ENCODE data around the gene TYW1.
"Not testable (repeated sequence)": the region's sequence is repeated elsewhere in the genome, so short reads cannot be mapped to it uniquely, and the experiment has no call there.

TYW1 gene

DNA sequence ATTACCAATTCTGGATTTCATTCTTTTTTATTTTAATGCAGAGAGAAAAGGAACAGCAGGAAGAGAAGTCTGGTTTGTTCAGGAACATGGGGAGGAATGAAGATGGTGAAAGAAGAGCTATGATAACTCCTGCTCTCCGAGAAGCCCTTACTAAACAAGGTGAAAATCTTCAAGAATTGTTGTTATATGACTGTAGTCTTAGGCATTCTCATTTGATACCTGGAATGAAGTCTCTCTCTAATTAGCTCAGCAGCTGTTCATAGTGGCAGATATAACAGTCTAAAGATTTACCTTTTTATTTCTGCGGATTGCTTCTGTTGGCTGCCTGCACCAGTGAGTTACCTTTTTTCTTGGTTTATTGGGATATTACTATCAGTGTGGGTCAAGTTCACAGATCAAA lies 53.3 kb downstream of the TYW1 start:
- not testable (repeated sequence) for DNase-seq

DNA sequence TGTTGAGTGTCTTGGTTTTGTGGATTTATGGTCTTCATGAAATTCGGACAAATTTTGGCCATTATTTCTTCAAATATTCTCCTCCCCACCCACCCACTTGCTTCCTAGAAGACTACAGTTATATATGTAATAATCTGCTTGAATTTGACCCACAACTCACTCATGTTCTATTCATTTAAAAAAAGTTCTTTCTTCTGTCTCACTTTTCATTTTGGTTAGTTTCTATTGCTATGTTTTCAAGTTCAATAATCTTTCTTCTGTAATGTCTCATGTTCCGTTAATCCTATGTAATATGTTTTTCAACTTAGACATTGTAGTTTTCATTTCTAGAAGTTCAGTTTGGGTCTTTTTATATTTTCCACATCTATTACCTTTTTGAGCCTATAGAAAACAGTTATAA lies 55.5 kb downstream of the TYW1 start:
- not testable (repeated sequence) for DNase-seq

DNA sequence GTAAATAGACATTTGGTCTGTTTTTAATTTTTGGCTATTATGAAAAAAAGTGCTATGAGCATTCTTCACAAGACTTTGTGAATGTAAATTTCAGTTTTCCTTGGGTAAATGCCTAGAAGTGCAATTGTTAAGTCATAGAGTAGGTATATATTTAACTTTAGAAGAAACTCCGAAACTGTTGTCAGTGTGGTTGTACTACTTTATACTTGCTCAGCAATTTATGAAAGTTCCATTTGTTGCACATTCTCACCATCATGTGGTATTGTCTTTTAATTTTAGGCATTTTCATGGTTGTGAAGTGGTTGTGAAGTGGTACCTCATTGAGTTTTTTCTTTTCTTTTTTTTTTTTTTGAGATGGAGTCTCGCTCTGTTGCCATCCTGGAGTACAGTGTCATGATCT lies 60.0 kb downstream of the TYW1 start:
- DNase-seq, result no peak

DNA sequence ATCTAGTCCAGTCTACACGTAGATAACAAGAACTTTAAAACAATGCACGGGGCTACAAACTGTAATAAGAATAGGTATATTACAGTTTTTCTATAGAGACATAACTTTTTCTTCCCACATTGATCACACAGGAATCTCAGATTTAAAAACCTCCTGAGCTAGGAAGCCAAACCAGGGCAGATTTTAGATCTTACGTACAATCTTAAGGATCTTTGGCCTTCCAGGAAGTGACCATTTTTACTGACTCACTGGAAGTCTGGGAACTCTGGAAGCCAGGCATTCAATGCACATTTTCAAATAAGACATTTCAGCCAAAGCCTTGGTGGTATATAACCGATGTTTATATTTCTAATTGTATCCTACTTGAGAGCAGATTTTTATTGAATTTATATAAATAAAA lies 64.7 kb downstream of the TYW1 start:
- not testable (repeated sequence) for DNase-seq

DNA sequence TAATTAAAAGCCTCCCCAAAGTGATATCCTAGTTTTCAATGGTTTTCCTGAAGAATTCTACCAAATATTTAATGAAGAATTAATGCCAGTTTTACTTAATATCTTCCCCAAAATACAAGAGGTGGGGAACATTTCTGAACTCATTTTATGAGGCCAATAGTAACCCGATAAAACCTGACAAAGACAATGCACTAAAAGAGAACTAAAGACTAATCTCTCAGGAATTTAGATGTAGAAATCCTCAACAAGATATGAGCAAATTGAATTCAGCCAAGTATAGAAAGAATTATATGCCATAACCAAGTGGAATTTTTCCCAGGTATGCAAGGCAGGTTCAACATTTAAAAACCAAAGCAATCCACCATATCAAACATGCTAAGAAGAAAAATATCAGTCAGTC lies 66.2 kb downstream of the TYW1 start:
- not testable (repeated sequence) for DNase-seq

DNA sequence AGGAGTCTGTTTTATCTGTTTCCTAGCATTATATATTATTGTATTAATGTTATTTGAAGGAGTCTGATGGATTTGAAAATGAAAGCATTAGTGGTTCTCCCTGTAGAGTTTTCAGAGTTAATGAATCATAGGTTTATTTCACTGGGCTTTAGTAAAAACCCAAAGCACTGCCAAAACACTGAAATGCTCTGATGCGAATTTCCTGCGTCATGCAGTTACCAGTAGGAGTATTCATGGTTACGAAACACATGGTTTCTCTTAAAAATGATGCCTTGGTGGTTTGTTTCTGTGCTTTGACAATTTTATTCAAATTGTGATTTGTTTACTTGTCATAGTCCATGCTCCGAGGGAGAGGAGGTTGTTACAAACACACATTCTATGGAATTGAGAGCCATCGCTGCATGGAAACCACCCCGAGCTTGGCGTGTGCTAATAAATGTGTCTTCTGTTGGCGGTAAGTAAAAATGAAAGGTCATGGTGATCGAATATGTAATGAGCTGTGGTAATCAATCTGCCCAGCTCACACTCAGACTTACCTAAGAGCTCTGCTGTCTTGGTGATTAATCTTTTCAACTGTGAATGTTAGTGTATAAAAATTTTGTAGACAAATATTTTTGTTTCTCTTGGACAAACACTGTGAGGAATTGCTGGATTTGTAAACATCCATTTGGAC lies 70.5 kb downstream of the TYW1 start:
- DNase-seq, result not testable (repeated sequence)

DNA sequence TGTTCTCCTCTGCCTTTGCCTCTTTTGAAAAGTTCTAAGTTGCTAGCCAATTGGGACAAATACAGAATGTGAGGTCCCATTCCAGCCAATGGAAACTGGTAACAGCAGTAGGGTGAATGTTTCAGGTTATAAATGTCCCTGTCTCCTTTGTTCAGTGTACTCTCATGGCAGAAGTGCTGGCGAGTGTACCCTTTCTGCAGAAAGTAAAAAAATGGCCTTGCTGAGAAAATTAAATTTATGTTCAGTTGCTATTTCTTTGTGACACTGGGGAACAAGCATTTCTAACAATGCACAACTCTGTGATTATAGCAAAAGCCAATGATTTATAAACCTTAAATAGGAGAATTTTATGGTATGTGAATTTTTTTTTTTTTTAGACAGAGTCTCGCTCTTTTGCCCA lies 79.5 kb downstream of the TYW1 start:
- DNase-seq, result not testable (repeated sequence)

DNA sequence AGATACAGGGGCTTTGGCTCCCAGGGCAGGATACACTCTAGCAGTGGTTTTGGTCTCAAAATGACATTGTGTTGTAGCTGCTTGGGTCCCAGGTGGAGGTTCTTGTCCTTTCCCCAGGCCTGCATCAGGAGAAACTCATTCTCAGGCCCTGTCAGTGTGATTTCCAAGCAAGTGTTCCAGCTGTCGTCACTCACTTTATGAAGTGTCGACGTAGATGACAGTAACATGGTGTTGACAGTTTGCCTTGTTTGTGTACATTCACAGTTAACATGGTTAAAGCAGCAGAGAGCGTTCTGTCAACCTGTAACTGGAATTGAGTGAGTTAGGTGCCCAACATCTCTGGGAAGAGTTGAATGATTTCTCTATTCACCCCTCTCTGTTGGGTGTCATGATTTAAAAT lies 86.2 kb downstream of the TYW1 start:
- not testable (repeated sequence) for DNase-seq

DNA sequence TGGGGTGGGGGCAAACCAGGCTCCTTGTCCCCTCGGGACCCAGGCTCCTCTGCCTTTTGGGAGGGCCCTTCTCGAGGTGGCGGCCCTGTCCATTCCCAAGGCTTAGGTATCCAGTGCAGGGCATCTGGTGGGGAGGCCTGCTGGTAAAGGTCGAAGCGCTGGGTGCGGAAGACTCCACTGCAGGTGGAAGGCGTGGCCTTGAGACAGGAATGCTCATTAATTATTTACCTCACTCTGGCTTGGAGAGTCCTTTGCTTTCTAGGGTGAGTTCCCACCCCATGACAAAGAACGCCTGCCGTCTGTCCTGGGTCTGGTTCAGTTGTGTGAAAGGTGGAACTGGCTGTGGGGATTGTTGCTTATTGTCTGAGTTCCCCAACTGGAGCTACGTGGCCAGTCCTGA lies 92.6 kb downstream of the TYW1 start:
- not testable (repeated sequence) for DNase-seq

DNA sequence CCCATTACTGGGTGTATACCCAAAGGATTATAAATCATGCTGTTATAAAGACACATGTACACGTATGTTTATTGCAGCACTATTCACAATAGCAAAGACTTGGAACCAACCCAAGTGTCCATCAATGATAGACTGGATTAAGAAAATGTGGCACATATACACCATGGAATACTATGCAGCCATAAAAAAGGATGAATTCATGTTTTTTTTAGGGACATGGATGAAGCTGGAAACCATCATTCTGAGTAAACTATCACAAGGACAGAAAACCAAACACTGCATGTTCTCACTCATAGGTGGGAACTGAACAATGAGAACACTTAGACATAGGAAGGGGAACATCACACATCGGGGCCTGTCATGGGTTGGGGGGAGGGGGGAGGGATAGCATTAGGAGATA lies 94.4 kb downstream of the TYW1 start:
- not testable (repeated sequence) for DNase-seq

DNA sequence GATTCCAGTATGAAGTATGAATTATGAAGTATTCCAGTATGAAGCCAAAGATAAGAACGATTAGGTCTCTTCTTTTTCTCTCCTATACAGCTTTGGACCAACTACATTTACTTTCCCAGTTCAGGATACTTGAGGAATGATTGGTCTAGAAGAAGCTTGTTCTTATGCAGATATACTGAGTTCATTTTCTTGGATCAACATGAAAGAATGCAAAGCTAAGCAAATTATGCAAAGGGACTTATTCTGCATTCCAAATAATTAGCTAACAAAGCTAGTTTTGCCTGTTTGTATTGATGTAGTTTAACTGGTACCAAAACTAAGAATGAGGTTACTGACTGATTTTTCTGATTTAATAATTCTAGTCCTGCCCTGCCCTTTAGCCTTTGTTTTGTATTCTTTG lies 101.4 kb downstream of the TYW1 start:
- DNase-seq, result not testable (repeated sequence)

DNA sequence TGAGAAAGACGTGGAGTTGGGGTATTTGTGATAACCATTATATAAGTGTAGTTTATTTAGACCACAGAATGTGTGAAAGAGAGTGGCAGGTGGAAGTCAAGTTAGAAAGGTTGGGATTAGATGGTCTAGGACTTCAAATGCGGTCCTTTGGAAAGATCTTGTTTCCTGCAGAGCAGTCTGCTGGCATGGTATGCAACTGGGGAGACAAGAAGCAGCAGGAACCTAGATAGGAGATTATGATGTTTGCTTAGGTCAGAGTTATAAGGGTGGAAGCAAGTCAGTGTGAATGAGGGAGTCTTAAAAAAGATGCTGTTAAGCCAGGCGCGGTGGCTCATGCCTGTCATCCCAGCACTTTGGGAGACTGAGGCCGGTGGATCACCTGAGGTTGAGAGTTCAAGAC lies 102.8 kb downstream of the TYW1 start:
- not testable (repeated sequence) for DNase-seq

DNA sequence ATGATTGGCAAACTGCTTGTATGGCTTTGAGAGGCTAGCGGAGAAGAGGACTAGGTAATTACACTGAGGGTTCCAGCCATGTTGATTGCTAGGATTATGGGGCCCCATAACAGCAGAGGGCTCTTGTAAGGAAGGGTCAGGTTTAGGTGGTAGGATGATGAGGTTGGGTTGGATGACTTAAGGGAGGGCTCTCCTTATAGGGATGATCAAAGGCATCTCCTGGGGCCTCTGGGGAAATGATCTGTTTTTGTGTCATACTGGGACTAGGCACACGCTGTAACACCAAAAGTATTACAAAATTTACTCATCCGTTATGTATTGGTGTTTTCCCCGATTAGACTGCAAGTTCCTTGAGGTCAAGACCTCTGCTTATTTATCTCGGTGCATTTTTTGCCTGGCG lies 103.4 kb downstream of the TYW1 start:
- not testable (repeated sequence) for DNase-seq

DNA sequence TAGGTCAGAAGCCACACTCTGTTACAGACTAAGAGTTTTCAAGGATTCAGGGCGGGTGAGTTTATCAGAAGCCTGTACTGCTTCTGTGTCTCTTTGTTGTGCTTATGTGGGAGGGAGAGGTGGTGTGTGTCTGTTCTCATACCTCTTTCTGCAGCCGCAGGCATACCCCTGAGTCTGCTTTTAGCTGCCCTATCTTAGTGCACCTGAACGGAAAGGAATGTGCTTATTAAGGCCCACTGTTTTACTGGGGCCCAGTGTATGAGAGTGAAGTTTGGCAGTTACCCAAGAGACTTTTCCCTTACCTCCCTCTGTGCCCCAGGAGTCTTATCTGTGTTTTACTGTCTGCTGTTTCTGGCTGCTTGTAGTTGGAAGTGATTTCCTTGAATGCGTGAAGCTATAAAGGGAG lies 104.3 kb downstream of the TYW1 start:
- DNase-seq, result no peak

DNA sequence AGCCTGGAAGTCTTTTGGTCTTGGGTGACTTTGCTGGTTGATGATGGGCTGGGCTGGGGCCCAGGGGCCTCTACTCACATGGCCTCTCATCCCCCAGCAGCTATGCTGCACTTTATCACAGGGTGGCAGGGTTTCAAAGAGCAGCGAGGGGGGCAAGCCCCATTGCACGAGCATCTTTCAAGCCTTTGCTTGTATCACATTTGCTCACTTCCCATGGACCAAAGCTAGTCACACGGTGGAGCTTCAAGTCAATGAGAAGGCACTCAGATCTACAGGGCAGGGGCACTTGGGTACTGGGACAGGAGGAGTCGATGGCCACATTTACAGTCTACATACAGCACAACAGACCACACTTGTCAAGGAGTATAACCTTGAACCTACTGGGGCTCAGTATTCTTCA lies 108.3 kb downstream of the TYW1 start:
- DNase-seq, result not testable (repeated sequence)

DNA sequence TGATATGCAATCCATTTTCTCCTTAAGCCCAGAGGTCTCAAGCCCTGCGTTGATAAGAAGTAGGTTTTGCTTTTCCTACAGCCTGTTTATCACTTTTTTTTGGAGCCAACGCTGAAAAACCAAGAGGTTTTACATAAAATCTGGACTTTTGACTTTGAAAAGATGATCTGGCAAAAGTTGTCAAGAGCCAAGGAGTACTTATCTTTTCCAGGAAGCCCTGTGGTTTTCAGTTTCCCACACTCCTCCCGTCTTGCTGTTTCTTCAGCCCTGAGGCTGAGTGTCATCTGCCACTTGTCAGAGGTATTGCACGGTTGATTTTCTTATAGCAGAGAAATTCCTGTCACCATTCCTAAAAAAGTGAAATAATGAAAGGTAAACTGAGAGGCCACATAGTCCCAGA lies 108.7 kb downstream of the TYW1 start:
- peak; percentile 2 for DNase-seq

DNA sequence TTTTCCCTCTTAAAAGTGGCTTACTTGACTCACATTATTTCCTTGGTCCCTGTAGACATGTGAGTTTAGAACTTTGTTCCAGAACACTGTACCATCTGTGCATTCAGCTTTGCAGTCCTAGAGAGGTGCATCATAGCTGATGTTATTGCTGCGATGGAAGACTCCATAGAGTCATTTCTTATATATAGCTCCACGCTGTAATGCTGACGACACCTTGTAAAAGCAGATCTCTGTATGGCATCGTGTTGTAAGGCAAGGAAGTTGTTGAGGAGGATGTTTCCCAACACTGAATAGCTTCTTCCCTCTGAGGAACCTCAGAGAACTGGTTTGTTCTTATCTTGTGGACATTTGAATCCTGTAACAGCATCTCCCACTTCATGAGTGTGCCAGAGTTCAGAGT lies 109.6 kb downstream of the TYW1 start:
- DNase-seq, result not testable (repeated sequence)

DNA sequence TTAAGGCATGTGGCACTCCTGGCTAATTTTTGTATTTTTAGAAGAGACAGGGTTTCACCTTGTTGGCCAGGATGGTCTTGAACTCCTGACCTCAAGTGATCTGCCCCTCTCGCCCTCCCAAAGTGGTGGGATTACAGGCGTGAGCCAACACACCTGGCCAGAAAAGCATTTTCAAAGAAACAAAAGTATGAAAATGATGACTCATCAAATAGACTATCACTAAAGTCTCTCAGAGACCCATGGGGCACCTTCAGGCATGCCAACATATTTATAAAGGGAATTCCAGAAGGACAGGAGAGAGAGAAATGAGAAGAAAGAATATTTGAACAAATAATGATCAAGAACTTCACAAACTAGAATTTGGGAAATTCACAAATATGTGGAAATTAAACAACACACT lies 114.7 kb downstream of the TYW1 start:
- not testable (repeated sequence) for DNase-seq

DNA sequence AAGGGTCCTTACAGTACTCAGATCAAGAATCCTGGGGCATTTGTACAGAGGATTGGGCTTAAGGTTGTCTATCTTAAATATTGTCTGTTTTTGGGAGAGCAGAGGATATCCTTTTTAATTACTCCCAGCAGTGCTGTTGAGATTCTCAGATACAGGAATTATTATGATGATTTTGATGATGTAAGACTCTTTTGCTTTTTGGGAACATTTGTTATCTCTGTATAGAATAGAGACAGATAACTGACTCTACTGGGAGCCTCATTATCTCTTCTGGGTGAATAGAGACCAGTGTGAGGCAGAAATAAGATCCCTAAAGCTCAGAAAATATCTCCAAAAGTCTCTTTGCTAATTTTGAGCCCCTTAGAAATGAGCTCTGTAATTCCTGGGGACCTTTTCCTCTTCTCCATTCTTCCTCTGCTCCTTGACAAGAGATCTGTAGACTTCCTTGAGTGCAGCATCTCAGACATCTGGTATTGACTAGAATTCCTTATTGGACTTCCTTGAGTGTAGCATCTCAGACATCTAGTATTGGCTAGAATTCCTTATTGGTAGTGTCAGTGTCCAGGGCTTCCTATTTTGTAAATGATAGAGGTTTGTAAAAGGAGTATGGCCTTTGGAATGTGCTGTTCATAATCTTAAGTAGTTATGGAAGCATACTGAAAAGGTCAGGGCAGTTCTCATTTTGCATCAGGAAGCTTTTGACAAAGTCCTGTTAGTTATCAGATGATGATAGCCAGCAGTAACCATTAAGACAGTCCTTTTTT lies 118.0 kb downstream of the TYW1 start:
- DNase-seq, result not testable (repeated sequence)

DNA sequence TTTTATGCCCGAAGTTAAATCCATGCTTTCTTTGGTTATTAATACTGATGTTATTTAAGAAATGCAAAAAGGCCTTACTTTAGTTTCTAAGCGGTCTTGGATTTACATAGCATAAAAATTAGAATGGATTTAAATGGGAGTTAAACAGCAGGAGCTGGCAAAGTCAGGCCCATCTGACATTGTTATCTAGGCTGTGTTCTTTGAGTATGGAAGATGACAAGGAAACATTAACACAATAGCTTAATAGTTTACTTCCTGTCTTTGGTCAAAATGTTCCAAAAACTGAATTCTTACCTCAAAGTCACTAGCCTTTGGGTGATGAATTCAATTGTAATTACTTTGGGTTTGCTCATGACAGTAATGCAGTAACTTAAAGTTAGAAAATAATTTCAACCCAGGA lies 123.9 kb downstream of the TYW1 start:
- not testable (repeated sequence) for DNase-seq

DNA sequence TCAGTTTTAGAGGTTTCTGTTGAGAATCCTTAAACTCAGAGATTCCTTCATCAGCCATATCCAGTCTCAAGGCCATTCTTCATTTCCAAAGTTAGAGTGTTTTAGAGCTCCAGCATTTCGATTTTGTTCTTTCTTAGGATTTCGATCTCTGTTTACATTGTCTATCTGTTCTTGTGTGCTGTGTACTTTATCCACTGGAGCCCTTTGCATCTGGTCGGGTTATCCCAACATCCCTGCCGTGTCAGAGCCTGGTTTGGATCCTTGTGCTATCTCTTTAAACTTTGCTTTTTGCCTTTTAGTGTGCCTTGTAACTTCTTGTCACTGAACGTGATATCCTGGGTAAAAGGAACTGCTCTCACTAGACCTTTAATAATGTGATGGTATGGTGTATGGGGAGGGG lies 131.6 kb downstream of the TYW1 start:
- DNase-seq, result not testable (repeated sequence)

DNA sequence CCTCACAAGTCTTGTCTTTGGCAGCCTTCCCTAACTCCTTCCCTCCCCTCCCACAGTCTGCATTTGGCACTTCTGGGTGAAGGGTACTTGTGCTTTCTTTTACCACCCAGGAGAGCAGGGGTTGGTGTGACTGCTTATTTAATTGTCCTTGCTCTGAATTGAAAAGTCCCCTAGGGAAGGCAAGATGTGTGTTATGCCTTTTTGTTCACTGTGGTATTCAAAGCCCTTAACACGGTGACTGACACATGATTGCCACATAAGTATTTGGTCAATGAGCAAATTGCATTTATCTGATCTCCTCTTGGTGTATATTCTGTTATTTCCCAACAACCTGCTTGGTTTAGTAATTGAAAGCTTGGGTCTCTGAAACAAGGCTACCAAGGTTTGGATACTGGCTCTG lies 134.1 kb downstream of the TYW1 start:
- not testable (repeated sequence) for DNase-seq

DNA sequence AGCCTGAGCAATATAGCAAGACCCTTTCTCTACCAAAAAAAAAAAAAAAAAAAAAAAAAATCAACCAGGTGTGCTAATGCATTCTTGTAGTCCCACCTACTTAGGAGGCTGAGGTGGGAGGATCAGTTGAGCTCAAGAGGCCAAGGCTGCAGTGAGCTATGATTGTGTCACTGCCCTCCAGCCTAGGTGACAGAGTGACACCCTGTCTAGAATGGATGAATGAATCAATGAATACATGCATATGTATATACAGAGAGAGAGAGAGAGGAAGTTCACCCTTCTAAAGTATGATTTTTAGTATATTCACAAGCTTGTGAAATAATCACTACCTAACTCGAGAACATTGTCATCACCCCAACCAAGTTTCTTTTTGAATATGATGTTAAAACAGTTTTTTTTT lies 138.3 kb downstream of the TYW1 start:
- peak; percentile 18 for DNase-seq

All from activated naive CD4-positive, alpha-beta T cell treated with Interleukin-2 at 50 U/mL for 16 hours (primary cell).